H1 (cell line): ENCODE measurements around the gene IL6R. TPM values are rescaled to one million over a fixed set of nuclear protein-coding genes. Genes with fewer than 3 reads are reported as not detected.

Experiments used
- CHD2 ChIP-seq: IDR thresholded peaks from 2 replicates; pipeline ENCODE4 v1.6.1; 2012; ENCODE audit warnings: low read length, improper control_type of control experiment
- EP300 ChIP-seq, 2 experiments: IDR thresholded peaks; 1 replicate in 1 of 2; 2 replicates in 1 of 2; pipeline ENCODE4 v1.6.1; 2011 to 2012; ENCODE audit warnings: low read depth in 2 of 2, low read length in 2 of 2, mild to moderate bottlenecking in 2 of 2, borderline replicate concordance in 1 of 2, inconsistent platforms in 1 of 2, moderate library complexity in 1 of 2
- MAX ChIP-seq: IDR thresholded peaks from 2 replicates; pipeline ENCODE4 v1.6.1; 2012; ENCODE audit warnings: inconsistent platforms
- RFX5 ChIP-seq: IDR thresholded peaks from 2 replicates; pipeline ENCODE4 v1.6.1; 2011; ENCODE audit warnings: low read depth, low read length, improper control_type of control experiment, borderline replicate concordance
- polyA plus RNA-seq, 7 experiments: library from polyadenylated mRNA; depleted of rRNA in 3 of 7; stranded (reverse) in 5 of 7; unstranded in 2 of 7; fragments of >200 nt in 5 of 7; fragments of 200-250 nt in 2 of 7; gene quantifications; 1 replicate in 5 of 7; 2 replicates in 1 of 7; 4 replicates in 1 of 7; pipeline versions ENCODE4 v1.2.1 to v1.2.3, GENCODE V29; 2011 to 2013; ENCODE audit warnings: missing spikeins in 2 of 7, mixed read lengths in 2 of 7
- total RNA-seq: library from RNA; stranded (reverse); fragmentation: NEBNext Ultra II Directional; extraction: Animal tissue kit (Norgen Biotek cat#: 25700); gene quantifications from 2 replicates; pipeline ENCODE4 v1.2.1, GENCODE V29; 2021

The IL6R gene
- total and polyA plus RNA-seq, 2 of the 8 experiments (the other 6 are each of a cell fraction or from before 2014, with no cell fraction given), result 2.3 to 3.0 TPM

DNA sequence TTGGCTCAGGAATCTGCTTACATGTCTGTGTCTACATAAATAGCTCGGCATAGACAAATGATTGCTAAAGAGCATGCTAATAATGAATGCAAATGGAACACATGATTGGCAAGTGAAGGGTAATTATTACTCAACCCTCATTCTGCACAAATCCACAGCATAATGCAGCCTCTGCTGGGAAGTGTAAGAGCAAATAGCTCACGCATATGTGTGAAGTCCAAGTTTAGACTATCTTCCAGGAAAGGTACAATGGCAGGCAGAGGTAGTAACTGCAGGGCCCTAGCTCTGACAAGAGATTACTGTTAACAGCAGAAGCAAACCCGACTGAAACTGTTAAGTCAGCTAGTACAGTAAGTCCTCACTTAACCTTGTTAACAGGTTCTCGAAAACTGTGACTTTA is 7.0 kb upstream of the IL6R start (continued):
- TF ChIP-seq MAX, result no peak
- no peak for TF ChIP-seq EP300 (IDR thresholded peaks at IDR 0.05; ENCODE audit: borderline replicate concordance in 1 of 2, low read depth in 2 of 2, low read length in 2 of 2)
- no peak for TF ChIP-seq RFX5
- TF ChIP-seq CHD2, result no peak
